ENCODE data around the gene SLC46A1. TPM values are rescaled to one million over a fixed set of nuclear protein-coding genes. Genes with fewer than 3 reads are reported as not detected.

SLC46A1 gene
- total and polyA plus RNA-seq, 12 donors: 1.4 to 10.2 (median 4.7) TPM

GRCh38 chr17:28347261-28347891, 58.6 kb downstream of the SLC46A1 start:
- DNase-seq (no peak), ATAC-seq (peak in 3 of 8 donors; percentile 6 to 7 (median 7))
- peak overlapping the region; percentile 7 to 74 (median 40) for H3K27ac ChIP-seq
- no peaks in the 10 kb centered on the region for H3K9me3 ChIP-seq
- 71 to 76% methylated on average over 8 of the region's 8 CpGs for WGBS, 2 donors
- TF ChIP-seq CTCF (IDR thresholded peaks at IDR 0.05): no peak
- no peak overlapping the region for H3K4me3 ChIP-seq
- intact Hi-C loops (cut with DNase I): no loop called here
- H3K36me3 ChIP-seq: peaks cover 3 to 100% (median 87%) of the 10 kb centered on the region in 9 donors
- no peaks in the 10 kb centered on the region for H3K27me3 ChIP-seq
- peaks cover 15 to 56% (median 34%) of the 10 kb centered on the region in 9 donors for H3K4me1 ChIP-seq

GRCh38 chr17:28346746-28347246, 59.2 kb downstream of the SLC46A1 start:
- WGBS, 2 donors: 47 to 50% methylated on average over 7 of the region's 7 CpGs
- Histone ChIP-seq H3K9me3 (no peaks in the 10 kb centered on the region), H3K4me3 (no peak overlapping the region), H3K27me3 (no peaks in the 10 kb centered on the region), H3K27ac (peak overlapping the region; percentile 7 to 74 (median 40)), H3K4me1 (peaks cover 15 to 56% (median 34%) of the 10 kb centered on the region in 9 donors), H3K36me3 (peaks cover 8 to 100% (median 87%) of the 10 kb centered on the region in 9 donors)
- peak in 7 of 9 donors; percentile 27 to 56 (median 51) for TF ChIP-seq CTCF (IDR thresholded peaks at IDR 0.05)
- intact Hi-C loops (cut with DNase I): no loop called here
- DNase-seq (no peak), ATAC-seq (peak in 6 of 8 donors; percentile 16 to 62 (median 59))

GRCh38 chr17:28346199-28346580, 59.8 kb downstream of the SLC46A1 start:
- Histone ChIP-seq H3K36me3 (peaks cover 8 to 100% (median 87%) of the 10 kb centered on the region in 9 donors), H3K27me3 (no peaks in the 10 kb centered on the region), H3K4me1 (peaks cover 15 to 56% (median 34%) of the 10 kb centered on the region in 9 donors), H3K9me3 (no peaks in the 10 kb centered on the region), H3K27ac (peak overlapping the region in 9 of 10 donors; percentile 4 to 74 (median 34)), H3K4me3 (no peak overlapping the region)
- no peak for DNase-seq
- WGBS, 2 donors: 75 to 85% methylated on average over 2 of the region's 2 CpGs
- TF ChIP-seq CTCF (IDR thresholded peaks at IDR 0.05): no peak
- intact Hi-C loops (cut with DNase I): no loop called here
- ATAC-seq: no peak

GRCh38 chr17:28345419-28346198, 60.4 kb downstream of the SLC46A1 start:
- 46 to 50% methylated on average over 13 of the region's 13 CpGs for WGBS, 2 donors
- intact Hi-C loops (cut with DNase I): no loop called here
- ATAC-seq: peak in 7 of 8 donors; percentile 40 to 72 (median 59)
- Histone ChIP-seq H3K9me3 (no peaks in the 10 kb centered on the region), H3K4me1 (peaks cover 15 to 58% (median 34%) of the 10 kb centered on the region in 9 donors), H3K27me3 (no peaks in the 10 kb centered on the region), H3K4me3 (no peak overlapping the region), H3K27ac (peak overlapping the region in 8 of 10 donors; percentile 4 to 74 (median 34)), H3K36me3 (peaks cover 8 to 100% (median 88%) of the 10 kb centered on the region in 9 donors)
- no peak for TF ChIP-seq CTCF (IDR thresholded peaks at IDR 0.05)
- peak in 1 of 2 donors; percentile 57 for DNase-seq
